Activated effector memory CD4-positive, alpha-beta T cell treated with anti-CD3 and anti-CD28 coated beads, Interleukin-2, amount 50 U/mL, for 16 hours (primary cell): Measurements from ENCODE around the gene PLEKHG3.
A peak's percentile ranks its signal among the peaks of the same experiment; 100 is the strongest.

Source experiments
- DNase-seq: peaks from one replicate; pipeline ENCODE4 v3.0.0-alpha.2; 2020

The PLEKHG3 gene

GRCh38 chr14:64748995-64749714 is 44.9 kb downstream of the PLEKHG3 start:
- DNase-seq = no peak

DNA sequence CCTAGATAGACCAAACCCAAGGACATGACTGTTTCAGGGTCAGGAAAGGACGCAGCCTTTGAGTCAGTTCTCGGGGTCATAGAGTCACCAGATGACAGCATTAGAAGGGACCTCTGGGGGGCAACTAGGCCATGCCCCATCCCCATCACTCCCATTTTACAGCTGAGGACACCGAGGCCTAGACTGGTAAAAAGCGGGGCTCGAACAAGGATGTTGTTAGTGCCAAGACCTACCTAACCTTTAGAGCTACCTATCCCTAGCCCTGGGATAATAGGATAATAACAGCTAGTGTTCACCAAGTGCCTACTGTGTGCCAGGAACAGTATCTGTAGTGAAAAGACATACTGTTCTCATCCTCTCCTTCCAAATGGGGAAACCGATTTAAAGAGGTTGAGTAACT is 48.7 kb downstream of the PLEKHG3 start:
- DNase-seq = no peak

DNA sequence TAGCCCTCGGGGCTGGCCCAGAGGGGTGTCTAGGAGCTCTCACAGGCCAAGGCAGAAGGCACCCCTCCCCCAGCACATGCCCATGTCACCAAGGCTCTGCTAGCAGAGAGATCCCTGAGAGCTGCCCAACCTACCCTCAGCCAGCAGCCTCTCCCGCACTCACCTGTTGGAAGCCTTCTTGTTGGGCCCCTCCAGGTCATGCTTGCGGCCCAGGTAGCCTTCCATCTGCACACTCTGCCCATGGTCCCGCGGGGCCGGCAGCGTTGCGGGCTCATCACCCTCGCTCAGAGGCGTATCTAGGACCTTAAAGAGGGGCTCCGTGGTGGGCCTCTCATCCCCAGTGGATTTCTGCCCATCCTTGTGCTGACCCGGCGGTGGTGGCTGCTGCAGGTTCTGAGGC is 49.1 kb downstream of the PLEKHG3 start:
- DNase-seq = no peak

- no peak for DNase-seq
These were observed 49.8 kb downstream of the PLEKHG3 start for GRCh38 chr14:64753999-64754398.

- no peak for DNase-seq
These were observed 50.5 kb downstream of the PLEKHG3 start for GRCh38 chr14:64754685-64755084.

DNA sequence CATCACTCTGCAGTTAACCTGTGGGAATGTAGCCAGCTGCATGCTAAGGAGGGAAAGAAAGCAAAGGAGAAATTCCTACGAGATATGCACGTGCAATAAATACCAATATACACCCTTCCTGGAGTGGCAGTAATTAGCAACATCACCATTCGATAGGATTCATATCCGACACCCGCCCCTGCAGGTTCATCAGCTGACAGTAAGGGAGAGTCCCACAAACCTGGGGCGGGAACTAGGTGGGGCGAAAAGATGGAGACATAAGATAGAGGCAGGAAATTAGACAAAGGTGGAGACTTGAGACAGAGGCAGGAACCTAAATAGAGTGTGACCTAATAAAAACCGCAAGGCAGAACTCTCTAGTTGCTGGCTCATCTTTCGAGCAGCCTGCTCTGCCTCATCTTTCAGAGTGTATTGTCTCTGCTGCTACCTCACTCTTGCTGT is 51.6 kb downstream of the PLEKHG3 start:
- DNase-seq = peak; percentile 91

DNA sequence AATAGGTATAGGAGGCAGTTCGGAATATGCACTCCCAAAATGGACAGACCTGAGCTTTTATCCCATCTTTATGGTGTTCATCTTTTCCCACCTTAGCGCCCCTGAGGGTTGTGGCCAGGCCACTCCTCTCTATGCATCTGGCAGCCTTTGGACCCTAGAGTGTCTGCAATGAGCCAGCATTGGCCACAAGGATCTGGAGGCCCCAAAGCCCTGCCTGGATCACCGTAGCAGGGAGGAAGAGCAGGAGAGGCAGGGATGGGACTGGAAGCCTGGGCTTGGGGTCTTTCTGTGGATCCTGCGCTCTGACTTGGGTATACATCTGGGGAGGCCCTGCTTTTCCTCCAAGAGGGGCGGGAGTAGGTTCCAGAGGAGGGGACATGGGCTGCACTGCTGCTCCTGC is 52.5 kb downstream of the PLEKHG3 start:
- no peak for DNase-seq

DNA sequence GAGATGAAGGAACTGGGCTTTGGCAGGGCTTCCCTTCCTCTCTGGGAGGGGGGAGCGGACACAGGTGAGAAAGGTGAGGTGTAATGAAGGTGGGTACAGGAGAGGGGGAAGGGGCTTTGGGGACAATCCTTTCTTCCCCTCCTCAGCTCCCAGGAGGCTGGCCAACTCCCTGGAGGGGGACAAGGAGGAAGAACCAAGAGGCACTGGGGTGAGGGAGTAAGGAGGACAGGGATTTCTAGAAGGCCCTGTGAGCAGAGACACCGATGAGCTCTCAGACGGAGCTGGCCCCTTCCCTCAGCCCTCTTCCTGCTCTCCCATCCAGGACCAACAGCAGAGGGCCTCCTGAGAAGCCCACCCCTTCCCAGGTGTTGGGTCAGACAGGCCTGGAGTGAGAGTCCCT is 53.4 kb downstream of the PLEKHG3 start:
- DNase-seq = no peak

DNA sequence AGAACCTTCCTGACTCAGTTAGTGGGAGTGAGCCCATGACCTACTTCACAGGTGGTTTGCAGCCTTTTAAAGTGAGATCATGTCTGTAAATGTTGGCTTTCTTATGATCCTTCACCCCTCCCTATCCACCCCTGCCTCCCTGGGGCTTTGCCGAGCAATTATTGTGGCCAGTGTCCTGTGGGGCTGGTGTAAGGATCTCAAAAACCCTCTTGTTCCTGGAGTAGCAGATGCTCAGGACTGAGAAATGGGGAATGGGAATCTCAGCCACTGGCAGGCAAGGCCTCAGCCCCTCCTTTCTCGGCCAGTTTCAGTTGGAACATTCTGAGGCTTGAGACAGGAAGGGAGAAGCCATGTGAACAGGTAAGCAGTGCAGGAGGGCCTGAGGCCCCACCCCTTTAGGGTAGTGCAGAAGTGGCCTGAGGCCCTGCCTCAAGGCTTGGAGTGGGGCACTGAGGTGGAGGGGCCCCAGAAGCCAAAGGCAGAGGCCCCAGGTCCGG is 53.8 kb downstream of the PLEKHG3 start:
- DNase-seq = no peak

DNA sequence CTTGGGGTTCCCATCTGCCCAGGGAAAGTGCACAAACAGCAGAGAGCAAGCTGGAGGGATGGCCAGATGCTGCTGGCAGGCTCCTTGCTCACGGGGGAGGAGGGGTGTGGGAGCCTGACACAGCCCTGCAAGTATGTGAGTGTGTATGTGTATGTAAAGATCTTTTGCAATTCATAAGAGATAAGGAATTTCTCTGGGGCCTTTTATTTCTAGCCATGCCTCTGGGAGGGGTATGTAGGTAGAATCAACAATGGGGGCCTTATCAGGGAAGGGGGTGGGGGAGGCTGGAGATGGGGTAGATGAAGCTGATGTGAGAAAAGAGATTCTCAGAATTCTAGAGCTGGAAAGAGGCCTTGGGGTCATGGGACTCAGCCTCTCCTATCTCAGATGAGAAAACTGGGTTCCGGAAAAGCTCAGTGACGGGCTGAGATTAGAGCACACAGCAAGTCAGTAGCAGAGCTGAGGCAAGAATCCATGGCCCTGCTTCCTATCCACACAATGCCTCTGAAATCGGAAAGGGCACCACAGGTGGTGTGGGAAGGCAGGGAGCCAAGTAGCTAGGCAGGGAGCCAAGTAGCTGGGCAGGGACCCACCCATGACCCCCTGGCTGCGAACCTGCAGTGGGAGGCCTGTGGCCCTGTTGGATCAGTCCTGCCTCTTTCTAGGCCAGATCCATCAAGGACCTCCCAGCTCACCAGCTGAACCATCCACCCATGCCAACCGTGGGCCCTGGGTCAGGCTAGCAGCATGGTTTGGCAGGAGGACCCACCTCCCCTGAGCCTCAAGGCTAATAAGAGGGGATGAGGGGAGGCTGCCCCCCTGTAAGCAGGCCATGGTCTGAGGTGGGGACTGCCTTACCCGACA is 54.7 kb downstream of the PLEKHG3 start:
- DNase-seq = no peak

DNA sequence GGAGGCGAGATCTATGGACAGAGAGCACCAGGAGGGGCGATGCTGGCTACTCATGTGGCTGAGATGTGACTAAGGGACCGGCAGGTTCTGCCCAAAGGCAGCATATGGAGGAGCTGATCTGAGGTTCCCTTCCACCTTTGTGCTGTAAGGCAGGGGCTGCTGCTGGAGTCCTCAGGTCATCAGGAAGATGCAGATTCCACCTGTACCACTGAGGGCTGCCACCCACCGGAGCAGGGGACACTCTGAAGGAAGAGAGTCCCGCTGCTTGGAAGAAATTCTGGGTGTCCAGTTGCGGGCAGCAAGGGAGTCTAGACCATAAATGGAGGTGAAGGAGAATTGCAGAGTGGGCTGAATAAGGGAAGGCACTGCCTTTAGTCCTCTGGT is 55.3 kb downstream of the PLEKHG3 start:
- DNase-seq = no peak

- DNase-seq = peak; percentile 85
These were observed 56.0 kb downstream of the PLEKHG3 start for GRCh38 chr14:64760146-64760755.

GRCh38 chr14:64760916-64761315 is 56.7 kb downstream of the PLEKHG3 start:
- no peak for DNase-seq

DNA sequence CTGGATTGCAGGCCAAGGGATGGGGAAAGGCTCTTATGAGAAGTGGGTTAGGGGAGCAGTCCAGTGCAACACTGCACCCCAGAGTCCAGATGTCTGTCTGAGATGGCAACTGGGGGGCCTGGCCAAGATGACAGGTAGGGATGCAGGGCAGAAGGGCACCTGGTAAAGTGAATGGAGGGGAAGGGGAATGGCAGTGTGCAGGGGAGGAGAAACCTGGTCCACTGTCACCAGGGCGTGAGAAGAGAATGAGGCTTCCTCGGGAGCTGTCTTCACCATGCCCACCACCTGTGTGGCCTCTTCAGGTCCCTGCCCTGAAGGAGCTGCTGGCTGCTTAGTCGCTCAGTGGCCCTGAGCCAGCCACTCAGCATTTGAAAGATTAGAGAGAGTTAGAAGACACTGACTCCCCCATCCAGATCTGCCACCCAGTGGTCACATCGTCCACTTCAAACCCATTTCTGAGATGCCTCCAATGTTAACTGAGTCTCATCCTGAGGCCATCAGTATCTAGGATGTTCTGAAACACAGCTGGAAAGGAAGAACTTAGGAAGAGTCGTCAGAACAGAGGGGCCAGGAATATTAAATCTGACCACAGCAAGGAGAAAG is 57.3 kb downstream of the PLEKHG3 start:
- no peak for DNase-seq

DNA sequence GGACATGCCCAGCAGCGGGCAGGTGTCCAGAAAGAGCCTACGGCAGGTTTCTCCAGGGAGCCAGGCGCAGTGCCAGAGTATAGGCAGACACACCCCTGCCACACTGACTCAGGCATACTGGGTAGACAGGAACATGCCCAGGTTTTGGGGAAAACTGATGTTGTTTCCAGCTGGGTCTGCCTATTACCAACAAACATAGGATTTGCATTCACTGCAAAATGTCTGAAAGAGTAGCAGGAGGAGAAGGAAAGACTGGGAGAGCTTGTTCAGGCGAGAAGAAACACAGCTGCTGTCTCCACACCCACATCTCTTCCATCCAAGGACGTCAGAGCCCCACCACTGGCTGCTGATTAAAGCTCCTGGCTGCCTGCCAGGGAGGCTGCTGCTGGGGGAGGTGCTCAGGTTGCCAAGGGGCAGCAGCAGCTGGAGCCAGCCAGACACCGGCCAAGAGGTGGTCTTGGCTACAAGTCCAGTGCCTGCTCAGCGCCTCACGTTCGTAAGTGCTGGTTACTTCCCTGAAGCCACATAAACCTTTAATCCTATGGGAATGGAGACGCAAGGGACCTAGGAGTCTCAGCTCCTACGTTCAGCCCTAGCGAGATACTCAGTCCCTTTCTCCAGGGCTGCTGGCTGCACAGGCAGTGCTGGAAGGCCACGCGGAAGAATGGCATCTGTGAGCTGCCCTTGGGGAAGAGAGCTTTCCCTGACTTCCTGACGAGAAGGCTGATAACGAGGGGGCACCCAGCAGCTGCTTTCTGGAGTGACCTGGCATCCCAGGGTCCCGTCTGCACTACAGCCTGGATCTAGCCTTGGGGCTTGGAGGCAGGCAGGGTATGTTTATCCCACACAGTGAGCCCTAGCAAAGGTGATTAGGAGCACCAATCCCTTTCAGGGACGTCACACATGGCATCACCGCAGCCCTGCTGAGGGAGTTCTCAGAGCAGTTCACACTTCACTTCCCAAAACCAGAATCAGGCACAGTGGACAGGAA is 58.1 kb downstream of the PLEKHG3 start:
- peak; percentile 80 for DNase-seq

- no peak for DNase-seq
These were observed 59.0 kb downstream of the PLEKHG3 start for GRCh38 chr14:64763085-64763782.

- DNase-seq = no peak
These were observed 59.8 kb downstream of the PLEKHG3 start for GRCh38 chr14:64763801-64764621.

- peak; percentile 87 for DNase-seq
These were observed 60.7 kb downstream of the PLEKHG3 start for GRCh38 chr14:64764641-64765520.

DNA sequence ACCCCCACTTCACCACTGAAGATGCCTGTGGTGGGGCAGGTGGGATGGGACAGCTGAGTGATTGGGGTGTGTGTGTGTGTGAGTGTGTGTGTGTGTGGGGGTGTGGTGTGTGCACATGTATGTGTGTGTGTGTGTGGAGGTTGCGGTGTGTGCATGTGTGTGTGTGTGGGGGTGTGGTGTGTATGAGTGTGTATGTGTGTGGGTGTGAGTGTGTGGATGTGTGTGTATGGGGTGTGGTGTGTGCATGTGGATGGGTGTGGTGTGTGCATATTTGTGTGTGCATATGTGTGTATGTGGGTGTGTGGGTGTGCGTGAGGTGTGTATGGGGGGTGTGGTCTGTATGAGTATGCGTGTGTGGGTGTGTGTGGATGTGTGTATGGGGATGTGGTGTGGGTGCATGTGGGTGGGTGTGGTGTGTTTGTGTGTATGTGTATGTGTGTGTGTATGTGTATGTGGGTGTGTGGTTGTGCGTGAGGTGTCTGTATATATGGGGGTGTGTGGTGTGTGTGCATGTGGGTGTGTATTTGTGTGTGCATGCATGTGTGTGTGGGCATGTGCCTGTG is 61.6 kb downstream of the PLEKHG3 start:
- DNase-seq = no peak
